Dermis blood vessel endothelial cell (primary cell): ENCODE measurements around the gene EID1. TPM values are rescaled to one million over a fixed set of nuclear protein-coding genes. Genes with fewer than 3 reads are reported as not detected.

Experiments
- DNase-seq: peaks from one replicate; pipeline ENCODE4 v3.0.0; 2010
- total RNA-seq: library from RNA; depleted of rRNA; stranded (reverse); fragments of >200 nt; gene quantifications from 2 replicates; pipeline ENCODE4 v1.2.3, GENCODE V29; 2014

EID1 gene
- total RNA-seq, 1 donor from 2014 or later, result 342 TPM

GRCh38 chr15:48913141-48913540 is 35.2 kb downstream of the EID1 start:
- no peak for DNase-seq

GRCh38 chr15:48914717-48915116 is 36.8 kb downstream of the EID1 start:
- no peak for DNase-seq

- DNase-seq, result no peak
These were observed 37.9 kb downstream of the EID1 start for GRCh38 chr15:48915861-48916260.

GRCh38 chr15:48916721-48917120 is 38.8 kb downstream of the EID1 start:
- no peak for DNase-seq

GRCh38 chr15:48922046-48922445 is 44.1 kb downstream of the EID1 start:
- DNase-seq, result no peak

GRCh38 chr15:48924528-48925393 is 46.8 kb downstream of the EID1 start:
- no peak for DNase-seq

- peak; percentile 62 for DNase-seq
These were observed 47.8 kb downstream of the EID1 start for GRCh38 chr15:48925714-48926223.

GRCh38 chr15:48928877-48929538 is 51.1 kb downstream of the EID1 start:
- DNase-seq, result no peak

GRCh38 chr15:48929661-48930060 is 51.7 kb downstream of the EID1 start:
- no peak for DNase-seq

Other genes with a start within 250 kb of the EID1 start
- 122 and 163 TPM in 2 replicates for gene FBN1, start 232.4 kb upstream of the EID1 start, total RNA-seq
- gene CEP152, start 67.1 kb upstream of the EID1 start, total RNA-seq, result 3.6 and 8.4 TPM in 2 replicates
- 0.17 and 0.23 TPM in 2 replicates for gene SHC4, start 85.8 kb downstream of the EID1 start, total RNA-seq
- gene SECISBP2L, start 168.3 kb downstream of the EID1 start, total RNA-seq, result 32.7 and 36.1 TPM in 2 replicates